Measurements from ENCODE around the gene KLF16.
A peak's percentile ranks its signal among the peaks of the same experiment; 100 is the strongest.

KLF16 gene

DNA sequence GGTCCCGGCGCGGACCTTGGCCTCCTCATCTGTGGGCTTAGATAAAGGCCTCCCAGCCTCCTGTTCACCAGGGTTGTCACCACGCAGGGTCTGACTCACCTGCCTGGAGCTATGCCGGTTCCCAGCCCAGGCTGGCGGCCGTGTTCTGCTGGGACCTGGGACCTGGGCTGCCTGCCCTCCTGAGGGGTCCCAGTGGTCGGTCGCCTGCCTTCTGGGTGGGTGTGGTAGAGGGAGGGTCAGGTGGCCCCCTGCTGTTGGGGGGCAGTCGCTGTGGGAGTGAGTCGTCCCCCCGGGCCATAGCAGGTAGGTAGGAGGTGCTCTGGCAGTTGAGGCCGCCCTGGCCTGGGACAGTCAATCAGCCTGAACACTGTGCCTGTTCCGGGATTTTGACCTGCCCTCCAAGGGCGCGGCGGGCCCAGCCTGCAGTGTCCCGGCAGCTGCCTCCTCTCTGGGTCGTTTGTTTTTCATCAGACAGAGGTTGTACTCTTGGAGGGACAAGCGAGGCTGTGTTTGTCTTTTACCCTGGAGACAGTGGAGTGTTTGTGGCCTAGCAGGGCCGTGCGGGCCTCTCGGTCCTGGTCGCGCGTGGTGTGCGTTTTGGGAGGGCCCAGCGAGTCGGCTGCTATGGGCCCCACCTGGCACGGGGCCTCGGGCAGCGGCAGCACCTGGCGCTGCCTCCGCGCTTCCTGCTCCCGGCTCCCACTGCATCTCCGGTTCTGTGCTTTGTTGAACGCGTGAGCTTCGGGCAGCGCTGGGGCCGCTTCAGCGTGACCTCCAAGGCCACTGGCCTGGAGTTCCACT, 44.4 kb upstream of the KLF16 start:
- no peaks in the 10 kb centered on the region for H3K27me3 ChIP-seq (replicated peaks in 2 of 5; ENCODE audit: control insufficient read depth in 4 of 5, insufficient read depth in 5 of 5, low read length in 4 of 5)
- H3K27ac ChIP-seq (ENCODE audit: insufficient read depth in 1 of 2, low read depth in 1 of 2, low read length in 2 of 2, poor library complexity in 1 of 2, severe bottlenecking in 2 of 2): no peak overlapping the region
- ChIA-PET POLR2A (no interaction called here), CTCF (interaction anchor here (1.7 kb wide), 1 partner anchor 10 kb away, joined by 3 read pairs; no protein-coding TSS in a partner anchor)
- no peaks in the 10 kb centered on the region for H3K9me3 ChIP-seq (ENCODE audit: control extremely low read depth in 1 of 5, control insufficient read depth in 4 of 5, insufficient read depth in 2 of 5, low read depth in 1 of 5, low read length in 4 of 5)
- H3K4me3 ChIP-seq (ENCODE audit: control insufficient read depth in 1 of 7, extremely low read depth in 1 of 7, insufficient read depth in 4 of 7, low read depth in 2 of 7, low read length in 6 of 7): no peak overlapping the region
- no peak for DNase-seq
- 96% methylated on average over 31 of the region's 43 CpGs for WGBS (ENCODE audit: insufficient coverage)
- H3K36me3 ChIP-seq (ENCODE audit: control insufficient read depth in 4 of 4, insufficient read depth in 4 of 4, low read length in 3 of 4): peaks cover 0 to 14% (median 6%) of the 10 kb centered on the region in 4 experiments
- peaks cover 2 to 59% (median 49%) of the 10 kb centered on the region in 4 experiments for H3K4me1 ChIP-seq (ENCODE audit: control extremely low read depth in 1 of 4, control insufficient read depth in 4 of 4, insufficient read depth in 4 of 4, low read length in 3 of 4)

DNA sequence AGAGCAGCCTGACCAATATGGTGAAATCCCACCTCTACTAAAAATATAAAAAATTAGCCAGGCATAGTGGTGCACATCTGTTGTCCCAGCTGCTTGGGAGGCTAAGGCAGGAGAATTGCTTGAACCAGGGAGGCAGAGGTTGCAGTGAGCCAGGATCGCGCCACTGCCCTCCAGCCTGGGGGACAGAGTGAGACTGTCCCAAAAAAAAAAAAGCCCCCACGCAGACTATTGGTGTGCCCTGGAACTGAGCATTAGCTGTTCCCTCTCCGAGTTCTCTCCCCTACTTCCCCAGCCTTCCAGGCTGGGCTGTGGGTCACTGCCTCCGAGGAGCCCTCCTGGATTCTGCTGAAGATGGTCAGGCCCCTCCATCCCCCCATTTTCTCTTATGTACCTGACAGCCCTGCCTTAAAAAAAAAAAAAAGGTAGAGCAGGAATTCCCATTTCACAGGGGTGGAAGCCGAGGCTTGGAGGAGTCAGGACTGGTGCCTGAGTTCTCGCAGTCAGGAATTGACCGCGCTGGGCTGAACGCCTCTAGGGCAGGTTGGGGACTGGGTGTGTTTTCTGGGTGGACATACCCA, 43.7 kb upstream of the KLF16 start:
- Histone ChIP-seq H3K36me3 (ENCODE audit: control insufficient read depth in 4 of 4, insufficient read depth in 4 of 4, low read length in 3 of 4) (peaks cover 0 to 8% (median 1%) of the 10 kb centered on the region in 4 experiments), H3K4me3 (ENCODE audit: control insufficient read depth in 1 of 7, extremely low read depth in 1 of 7, insufficient read depth in 4 of 7, low read depth in 2 of 7, low read length in 6 of 7) (no peak overlapping the region), H3K9me3 (ENCODE audit: control extremely low read depth in 1 of 5, control insufficient read depth in 4 of 5, insufficient read depth in 2 of 5, low read depth in 1 of 5, low read length in 4 of 5) (no peaks in the 10 kb centered on the region), H3K27ac (ENCODE audit: insufficient read depth in 1 of 2, low read depth in 1 of 2, low read length in 2 of 2, poor library complexity in 1 of 2, severe bottlenecking in 2 of 2) (no peak overlapping the region), H3K4me1 (ENCODE audit: control extremely low read depth in 1 of 4, control insufficient read depth in 4 of 4, insufficient read depth in 4 of 4, low read length in 3 of 4) (peaks cover 2 to 60% (median 51%) of the 10 kb centered on the region in 4 experiments), H3K27me3 (replicated peaks in 2 of 5; ENCODE audit: control insufficient read depth in 4 of 5, insufficient read depth in 5 of 5, low read length in 4 of 5) (no peaks in the 10 kb centered on the region)
- POLR2A ChIA-PET: no interaction called here
- CTCF ChIA-PET: interaction anchor here (0.6 to 1.5 kb wide), 2 partner anchors 19 to 353 kb away, joined by 3 read pairs; no protein-coding TSS in a partner anchor
- WGBS (ENCODE audit: insufficient coverage): 86% methylated on average over 7 of the region's 10 CpGs
- no peak for DNase-seq

DNA sequence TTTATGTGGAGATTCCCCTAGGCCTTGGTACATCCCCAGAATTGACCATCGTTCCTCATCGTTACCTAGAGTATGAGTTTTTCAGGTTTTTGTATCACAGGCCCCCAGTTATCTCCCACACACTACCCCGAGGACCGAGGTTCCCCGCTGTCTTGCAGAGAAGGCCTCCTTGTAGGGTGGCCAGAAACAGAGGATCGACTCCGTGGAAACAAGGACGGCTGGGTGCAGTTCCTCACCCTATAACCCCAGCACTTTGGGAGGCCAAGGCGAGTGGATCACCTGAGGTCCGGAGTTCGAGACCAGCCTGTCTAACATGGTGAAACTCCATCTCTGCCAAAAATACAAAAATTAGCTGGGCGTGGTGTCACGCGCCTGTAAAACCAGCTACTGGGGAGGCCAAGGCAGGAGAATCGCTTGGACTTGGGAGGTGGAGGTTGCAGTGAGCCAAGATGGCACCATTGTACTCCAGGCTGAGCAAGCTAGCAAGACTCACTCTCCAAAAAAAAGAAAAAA, 42.5 kb upstream of the KLF16 start:
- H3K4me1 ChIP-seq (ENCODE audit: control extremely low read depth in 1 of 4, control insufficient read depth in 4 of 4, insufficient read depth in 4 of 4, low read length in 3 of 4): peaks cover 2 to 60% (median 51%) of the 10 kb centered on the region in 4 experiments
- CTCF ChIA-PET: interaction anchor here (1.5 kb wide), 1 partner anchor 20 kb away, joined by 3 read pairs; no protein-coding TSS in a partner anchor

DNA sequence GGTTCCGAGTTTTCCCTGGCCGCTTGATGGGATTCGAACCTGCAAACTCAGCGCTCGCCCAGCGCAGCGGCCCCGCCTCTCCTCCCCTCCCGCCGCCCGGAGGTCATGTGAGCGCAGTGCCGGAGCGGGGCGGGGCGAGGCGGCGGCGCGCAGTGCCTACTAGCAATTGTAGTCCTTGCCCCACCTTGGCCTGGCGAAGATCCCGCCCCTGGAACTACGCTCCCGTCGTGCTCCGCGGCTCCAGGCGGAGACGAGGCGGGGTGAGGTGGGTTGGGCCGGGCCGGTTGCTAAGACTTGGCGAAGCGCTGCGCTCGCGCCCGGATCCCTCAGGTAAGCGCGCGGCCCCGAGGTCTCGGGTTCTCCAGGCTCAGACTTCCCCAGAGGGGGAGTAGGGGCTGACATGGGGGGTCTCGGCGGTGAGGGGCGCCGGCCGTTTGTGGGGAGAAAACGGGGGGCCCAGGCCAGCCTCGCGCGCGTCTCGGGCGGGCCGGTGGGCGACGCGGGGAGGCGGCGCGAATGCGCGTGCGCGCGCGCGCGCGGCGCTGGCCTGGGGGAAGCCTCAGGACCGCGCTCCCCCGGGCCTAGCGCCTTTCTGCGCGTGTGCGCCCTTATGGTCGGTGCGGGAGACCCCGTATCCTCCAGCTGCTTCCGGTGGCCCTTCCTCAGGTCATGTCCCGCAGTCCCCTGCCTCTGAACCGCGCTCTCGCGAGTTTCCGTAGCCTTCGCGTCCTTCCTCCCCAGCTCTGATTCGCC, 41.9 kb upstream of the KLF16 start, which contains the start of the genes ADAT3 and SCAMP4:
Gene ADAT3 (plus strand): TSS at position 290 of the 753 bp plus-strand sequence. CDS start 6,649 bp downstream, outside the sequence.
Gene SCAMP4 (plus strand): TSS at position 290 of the 753 bp plus-strand sequence. CDS start 9,621 bp downstream, outside the sequence.
- CTCF ChIA-PET: interaction anchor here (1.0 to 1.5 kb wide), 4 partner anchors 21 to 43 kb away, joined by 3 to 5 read pairs (median 3); no protein-coding TSS in a partner anchor
- 0% methylated on average over 81 of the region's 92 CpGs for WGBS (ENCODE audit: insufficient coverage)
- Histone ChIP-seq H3K9me3 (ENCODE audit: control extremely low read depth in 1 of 5, control insufficient read depth in 4 of 5, insufficient read depth in 2 of 5, low read depth in 1 of 5, low read length in 4 of 5) (no peaks in the 10 kb centered on the region), H3K4me3 (ENCODE audit: control insufficient read depth in 1 of 7, extremely low read depth in 1 of 7, insufficient read depth in 4 of 7, low read depth in 2 of 7, low read length in 6 of 7) (peak within 1 kb of the TSS; percentile 49 to 81 (median 74)), H3K27me3 (replicated peaks in 2 of 5; ENCODE audit: control insufficient read depth in 4 of 5, insufficient read depth in 5 of 5, low read length in 4 of 5) (no peaks in the 10 kb centered on the region), H3K4me1 (ENCODE audit: control extremely low read depth in 1 of 4, control insufficient read depth in 4 of 4, insufficient read depth in 4 of 4, low read length in 3 of 4) (peaks cover 2 to 59% (median 50%) of the 10 kb centered on the region in 4 experiments), H3K36me3 (ENCODE audit: control insufficient read depth in 4 of 4, insufficient read depth in 4 of 4, low read length in 3 of 4) (peaks cover 0 to 4% (median 1%) of the 10 kb centered on the region in 4 experiments), H3K27ac (ENCODE audit: insufficient read depth in 1 of 2, low read depth in 1 of 2, low read length in 2 of 2, poor library complexity in 1 of 2, severe bottlenecking in 2 of 2) (peak within 1 kb of the TSS in 1 of 2 experiments; percentile 79)
- DNase-seq: peak; percentile 98 to 99 (median 99)
- POLR2A ChIA-PET: interaction anchor here (1.0 to 2.0 kb wide), 2 partner anchors 37 to 48 kb away, joined by 3 to 4 read pairs; no protein-coding TSS in a partner anchor

More for the DNA sequence above, 42.5 kb upstream of the KLF16 start:
- peaks cover 0 to 4% (median 1%) of the 10 kb centered on the region in 4 experiments for H3K36me3 ChIP-seq (ENCODE audit: control insufficient read depth in 4 of 4, insufficient read depth in 4 of 4, low read length in 3 of 4)
- no peak for DNase-seq
- POLR2A ChIA-PET: interaction anchor here (1.0 to 2.0 kb wide), 2 partner anchors 36 to 48 kb away, joined by 3 to 4 read pairs; no protein-coding TSS in a partner anchor
- no peaks in the 10 kb centered on the region for H3K9me3 ChIP-seq (ENCODE audit: control extremely low read depth in 1 of 5, control insufficient read depth in 4 of 5, insufficient read depth in 2 of 5, low read depth in 1 of 5, low read length in 4 of 5)
- no peaks in the 10 kb centered on the region for H3K27me3 ChIP-seq (replicated peaks in 2 of 5; ENCODE audit: control insufficient read depth in 4 of 5, insufficient read depth in 5 of 5, low read length in 4 of 5)
- H3K27ac ChIP-seq (ENCODE audit: insufficient read depth in 1 of 2, low read depth in 1 of 2, low read length in 2 of 2, poor library complexity in 1 of 2, severe bottlenecking in 2 of 2): peak overlapping the region in 1 of 2 experiments; percentile 79
- H3K4me3 ChIP-seq (ENCODE audit: control insufficient read depth in 1 of 7, extremely low read depth in 1 of 7, insufficient read depth in 4 of 7, low read depth in 2 of 7, low read length in 6 of 7): peak overlapping the region; percentile 49 to 81 (median 74)
- 82% methylated on average over 11 of the region's 15 CpGs for whole genome bisulfite sequencing (ENCODE audit: insufficient coverage)

DNA sequence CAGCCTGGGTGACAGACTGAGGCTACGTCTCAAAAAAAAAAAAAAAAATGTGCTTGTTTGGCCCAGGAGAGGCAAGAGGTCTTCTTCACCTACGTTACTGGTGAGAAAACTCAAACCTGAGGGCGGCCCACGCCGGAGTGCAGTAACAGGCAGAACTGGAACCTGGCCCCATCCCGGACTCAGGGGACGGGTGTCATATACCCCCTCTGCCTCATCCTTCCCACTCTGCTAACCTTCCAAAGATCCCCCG, 41.4 kb upstream of the KLF16 start:
- Histone ChIP-seq H3K27ac (ENCODE audit: insufficient read depth in 1 of 2, low read depth in 1 of 2, low read length in 2 of 2, poor library complexity in 1 of 2, severe bottlenecking in 2 of 2) (peak overlapping the region in 1 of 2 experiments; percentile 78), H3K27me3 (replicated peaks in 2 of 5; ENCODE audit: control insufficient read depth in 4 of 5, insufficient read depth in 5 of 5, low read length in 4 of 5) (no peaks in the 10 kb centered on the region), H3K9me3 (ENCODE audit: control extremely low read depth in 1 of 5, control insufficient read depth in 4 of 5, insufficient read depth in 2 of 5, low read depth in 1 of 5, low read length in 4 of 5) (no peaks in the 10 kb centered on the region), H3K4me1 (ENCODE audit: control extremely low read depth in 1 of 4, control insufficient read depth in 4 of 4, insufficient read depth in 4 of 4, low read length in 3 of 4) (peaks cover 2 to 54% (median 45%) of the 10 kb centered on the region in 4 experiments), H3K36me3 (ENCODE audit: control insufficient read depth in 4 of 4, insufficient read depth in 4 of 4, low read length in 3 of 4) (peaks cover 0 to 4% (median 1%) of the 10 kb centered on the region in 4 experiments), H3K4me3 (ENCODE audit: control insufficient read depth in 1 of 7, extremely low read depth in 1 of 7, insufficient read depth in 4 of 7, low read depth in 2 of 7, low read length in 6 of 7) (peak overlapping the region in 4 of 7 experiments; percentile 32 to 77 (median 75))
- WGBS (ENCODE audit: insufficient coverage): 43% methylated on average over 6 of the region's 8 CpGs
- no peak for DNase-seq
- CTCF ChIA-PET: interaction anchor here (0.7 to 1.2 kb wide), 7 partner anchors 10 to 44 kb away, joined by 3 to 5 read pairs (median 3); no protein-coding TSS in a partner anchor
- POLR2A ChIA-PET: interaction anchor here (2.0 kb wide), 1 partner anchor 37 kb away, joined by 4 read pairs; no protein-coding TSS in a partner anchor

DNA sequence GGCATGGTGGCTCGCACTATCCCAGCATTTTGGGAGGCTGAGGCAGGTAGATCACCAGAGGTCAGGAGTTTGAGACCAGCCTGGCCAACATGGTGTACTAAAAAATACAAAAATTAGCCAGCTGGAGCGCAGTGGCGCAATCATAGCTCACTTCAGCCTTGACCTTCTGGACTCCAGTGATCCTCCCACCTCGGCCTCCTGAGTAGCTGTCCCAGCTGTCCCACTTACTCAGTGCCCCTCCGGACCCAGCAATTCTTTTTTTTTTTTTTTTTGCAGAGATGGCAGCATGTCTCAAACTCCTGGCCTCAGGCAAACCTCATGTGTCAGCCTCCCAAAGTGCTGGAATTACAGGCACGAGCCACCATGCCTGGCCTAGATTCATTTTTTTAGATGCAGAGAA, 39.5 kb upstream of the KLF16 start:
- 93% methylated on average over 4 of the region's 6 CpGs for WGBS (ENCODE audit: insufficient coverage)
- Histone ChIP-seq H3K9me3 (ENCODE audit: control extremely low read depth in 1 of 5, control insufficient read depth in 4 of 5, insufficient read depth in 2 of 5, low read depth in 1 of 5, low read length in 4 of 5) (no peaks in the 10 kb centered on the region), H3K36me3 (ENCODE audit: control insufficient read depth in 4 of 4, insufficient read depth in 4 of 4, low read length in 3 of 4) (peaks cover 0 to 2% (median 0%) of the 10 kb centered on the region in 4 experiments), H3K4me3 (ENCODE audit: control insufficient read depth in 1 of 7, extremely low read depth in 1 of 7, insufficient read depth in 4 of 7, low read depth in 2 of 7, low read length in 6 of 7) (no peak overlapping the region), H3K27me3 (replicated peaks in 2 of 5; ENCODE audit: control insufficient read depth in 4 of 5, insufficient read depth in 5 of 5, low read length in 4 of 5) (no peaks in the 10 kb centered on the region), H3K27ac (ENCODE audit: insufficient read depth in 1 of 2, low read depth in 1 of 2, low read length in 2 of 2, poor library complexity in 1 of 2, severe bottlenecking in 2 of 2) (no peak overlapping the region), H3K4me1 (ENCODE audit: control extremely low read depth in 1 of 4, control insufficient read depth in 4 of 4, insufficient read depth in 4 of 4, low read length in 3 of 4) (peaks cover 2 to 42% (median 32%) of the 10 kb centered on the region in 4 experiments)
- no peak for DNase-seq
- POLR2A ChIA-PET: interaction anchor here (0.6 to 0.7 kb wide), 2 partner anchors 86 to 181 kb away, joined by 3 read pairs; no protein-coding TSS in a partner anchor
- CTCF ChIA-PET: interaction anchor here (0.9 to 1.1 kb wide), 2 partner anchors 18 to 39 kb away, joined by 3 read pairs; no protein-coding TSS in a partner anchor

Data from common myeloid progenitor, CD34-positive (primary cell).